Activated CD4-positive, alpha-beta T cell treated with anti-CD3 and anti-CD28 coated beads, Interleukin-2, Interleukin-4, amounts not matched to agents 100 ng/mL and 50 ng/mL, durations not matched to agents 16 hours and 8 hours (primary cell): ENCODE results near the gene ATL3.
"Not testable (repeated sequence)": the region's sequence is repeated elsewhere in the genome, so short reads cannot be mapped to it uniquely, and the experiment has no call there.

Experiments
- DNase-seq: peaks from one replicate; pipeline ENCODE4 v3.0.0-alpha.2; 2020; ENCODE audit warnings: low spot score

ATL3 gene

GRCh38 chr11:63619967-63620366, 51.2 kb downstream of the ATL3 start:
- no peak for DNase-seq

DNA sequence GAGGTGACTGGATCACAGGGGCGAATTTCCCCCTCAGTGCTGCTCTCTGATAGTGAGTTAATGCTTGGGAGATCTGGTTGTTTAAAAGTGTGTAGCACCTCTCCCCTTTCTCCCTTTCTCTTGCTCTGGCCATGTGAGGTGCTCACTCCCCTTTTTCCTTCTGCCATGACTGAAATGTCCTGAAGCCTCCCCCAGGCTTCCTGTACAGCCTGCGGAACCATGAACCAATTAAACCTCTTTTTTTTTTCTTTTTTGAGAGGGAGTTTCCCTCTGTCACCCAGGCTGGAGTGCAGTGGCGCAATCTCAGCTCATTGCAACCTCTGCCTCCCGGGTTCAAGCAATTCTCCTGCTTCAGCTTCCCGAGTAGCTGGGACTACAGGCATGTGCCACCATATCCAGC, 53.5 kb downstream of the ATL3 start:
- not testable (repeated sequence) for DNase-seq

DNA sequence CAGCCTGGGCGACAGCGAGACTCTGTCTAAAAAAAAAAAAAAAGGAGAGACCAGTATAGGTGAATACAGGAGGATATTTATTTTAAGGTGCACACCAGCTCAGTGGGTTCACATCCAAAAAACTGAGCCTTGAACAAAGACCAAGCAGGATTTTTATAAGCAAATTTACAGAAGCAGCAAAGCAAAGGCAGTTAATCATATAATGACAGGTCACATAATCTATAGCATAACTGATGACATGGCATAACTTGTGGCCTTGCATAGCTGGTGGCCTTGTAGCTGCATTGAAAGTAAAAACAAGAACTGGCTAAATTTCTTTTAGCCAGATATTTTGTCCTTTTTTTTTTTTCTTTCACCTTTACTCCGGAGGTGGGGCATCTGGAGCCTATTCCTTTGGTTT, 54.2 kb downstream of the ATL3 start:
- DNase-seq, result no peak

DNA sequence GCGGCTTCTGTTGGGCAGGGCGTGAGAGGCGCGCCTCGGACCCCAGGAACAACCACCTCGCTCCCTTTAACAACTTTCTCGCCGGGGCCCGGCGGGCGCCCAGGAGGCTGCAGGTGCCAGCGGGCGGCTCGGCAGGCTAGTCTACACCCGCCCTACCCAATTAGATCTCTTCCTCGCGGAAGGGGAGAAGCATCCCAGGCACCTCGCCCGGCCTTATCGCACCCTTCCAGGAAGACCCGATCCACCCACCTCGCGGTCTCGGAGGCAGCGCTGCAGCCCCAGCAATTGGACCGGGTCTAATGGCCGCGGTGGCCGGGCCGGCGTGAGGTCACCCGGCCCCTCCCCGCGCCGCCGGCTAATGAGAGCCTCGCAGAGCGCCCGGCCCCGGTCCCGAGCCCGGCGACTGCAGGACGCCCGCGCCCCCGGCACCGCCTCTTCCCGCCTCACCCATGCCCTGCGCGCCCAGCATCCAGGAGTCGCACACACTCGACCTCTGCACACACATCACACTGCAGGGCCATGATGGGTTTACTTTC, 57.0 kb downstream of the ATL3 start, which contains the start of gene PLAAT3:
Gene PLAAT3 (minus strand): TSS at position 298 of the 536 bp plus-strand sequence. CDS start 419 bp downstream, outside the sequence.
- peak; percentile 24 for DNase-seq

GRCh38 chr11:63613517-63614135, 57.5 kb downstream of the ATL3 start:
- no peak for DNase-seq

- no peak for DNase-seq
These were observed 59.0 kb downstream of the ATL3 start for GRCh38 chr11:63612181-63612580.

GRCh38 chr11:63611395-63611747, 59.8 kb downstream of the ATL3 start:
- DNase-seq, result no peak

GRCh38 chr11:63610604-63611394, 60.4 kb downstream of the ATL3 start:
- DNase-seq, result no peak

DNA sequence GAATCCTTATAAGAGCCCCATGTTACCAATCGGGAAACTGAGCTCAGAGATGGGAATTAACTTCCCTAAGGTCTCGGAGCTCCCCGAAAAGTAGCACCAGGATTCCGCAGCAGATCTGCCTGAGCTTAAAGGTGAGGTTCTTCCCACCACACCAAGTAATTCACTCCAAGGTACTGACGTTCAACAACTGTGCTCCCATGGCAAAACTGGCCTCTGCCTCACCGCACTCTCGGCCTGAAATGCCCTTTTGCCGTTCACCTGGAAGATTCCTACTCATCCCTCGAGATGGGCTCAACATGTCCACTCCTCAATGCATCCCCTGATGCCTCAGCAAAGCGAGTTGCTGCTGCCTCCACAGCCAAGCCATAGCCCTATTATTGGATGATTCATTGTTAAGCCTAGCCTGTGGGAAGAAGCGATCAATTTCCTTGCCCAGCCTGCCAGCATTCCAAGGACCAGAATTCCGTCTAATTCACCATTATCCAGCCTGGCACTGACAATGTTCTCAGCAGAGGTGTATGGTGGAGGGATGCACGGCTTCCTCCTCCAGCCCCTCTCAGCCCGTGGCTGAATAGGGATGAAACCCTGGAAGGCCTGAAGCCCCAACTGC, 61.1 kb downstream of the ATL3 start:
- no peak for DNase-seq

DNA sequence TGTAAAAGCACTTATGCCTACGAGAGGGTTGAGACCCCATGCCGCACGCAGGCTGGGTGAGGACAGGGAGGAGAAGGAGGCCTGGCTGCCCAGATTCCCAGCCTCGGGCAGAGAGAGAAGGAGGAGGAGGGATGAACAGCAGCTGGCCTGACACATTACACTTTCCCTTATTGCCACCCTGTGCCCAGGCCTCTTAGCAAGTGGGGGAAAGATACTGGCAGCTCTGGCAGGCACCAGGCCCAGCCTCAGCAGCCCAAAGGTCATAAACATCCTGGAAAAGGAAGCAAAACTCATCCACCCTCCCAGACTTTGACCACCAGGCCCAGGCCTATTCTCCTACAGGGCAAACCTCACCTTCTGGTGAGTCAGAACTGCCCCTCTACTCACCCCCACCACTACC, 61.6 kb downstream of the ATL3 start:
- no peak for DNase-seq

DNA sequence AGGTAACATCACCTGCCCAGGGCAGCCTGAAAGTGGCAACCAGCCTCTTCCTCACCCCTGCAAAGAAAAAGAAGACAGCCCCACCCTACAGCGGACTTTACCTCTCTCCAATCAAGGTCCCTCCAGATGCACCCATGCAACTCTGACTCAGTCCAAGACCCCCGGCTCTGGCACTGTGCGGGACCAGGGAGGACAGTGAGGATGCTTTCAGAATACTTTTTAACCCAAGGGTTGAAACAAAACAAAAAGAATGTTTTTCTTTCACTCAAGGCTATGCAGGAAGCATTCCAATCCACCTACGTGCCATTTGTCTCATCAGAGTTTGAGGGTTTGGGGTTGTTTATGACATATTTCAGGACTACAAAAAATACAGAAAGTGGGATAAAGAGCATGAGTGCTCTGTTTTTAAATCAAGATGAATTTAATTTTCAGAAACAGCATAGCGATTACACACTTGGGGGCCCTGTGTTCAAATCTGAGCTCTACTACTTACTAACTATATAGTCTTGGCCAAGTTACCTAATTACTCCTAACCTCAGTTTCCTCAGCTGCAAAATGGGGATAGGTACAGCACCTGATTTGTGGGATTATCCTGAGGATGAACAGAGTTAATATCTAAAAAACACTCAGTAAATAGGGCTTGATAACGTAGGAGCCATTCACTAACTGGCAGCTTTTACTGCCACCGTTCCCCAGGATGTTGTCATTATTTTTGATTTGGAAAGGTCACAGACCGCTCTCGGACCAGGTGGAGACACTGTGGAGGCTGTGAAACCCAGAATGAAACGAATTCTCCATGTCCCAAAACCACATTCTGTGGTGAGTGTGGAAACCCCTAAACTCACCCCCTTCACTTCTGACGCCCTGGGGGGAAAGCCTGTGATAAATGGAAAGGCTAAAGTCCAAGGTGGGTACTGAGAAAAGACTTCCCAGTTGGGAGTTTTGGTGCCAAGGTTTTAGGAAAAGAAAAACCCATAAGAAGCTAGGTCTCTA, 62.5 kb downstream of the ATL3 start:
- no peak for DNase-seq

GRCh38 chr11:63603180-63603518, 68.0 kb downstream of the ATL3 start:
- no peak for DNase-seq

- not testable (repeated sequence) for DNase-seq
These were observed 68.6 kb downstream of the ATL3 start for GRCh38 chr11:63602290-63603179.

DNA sequence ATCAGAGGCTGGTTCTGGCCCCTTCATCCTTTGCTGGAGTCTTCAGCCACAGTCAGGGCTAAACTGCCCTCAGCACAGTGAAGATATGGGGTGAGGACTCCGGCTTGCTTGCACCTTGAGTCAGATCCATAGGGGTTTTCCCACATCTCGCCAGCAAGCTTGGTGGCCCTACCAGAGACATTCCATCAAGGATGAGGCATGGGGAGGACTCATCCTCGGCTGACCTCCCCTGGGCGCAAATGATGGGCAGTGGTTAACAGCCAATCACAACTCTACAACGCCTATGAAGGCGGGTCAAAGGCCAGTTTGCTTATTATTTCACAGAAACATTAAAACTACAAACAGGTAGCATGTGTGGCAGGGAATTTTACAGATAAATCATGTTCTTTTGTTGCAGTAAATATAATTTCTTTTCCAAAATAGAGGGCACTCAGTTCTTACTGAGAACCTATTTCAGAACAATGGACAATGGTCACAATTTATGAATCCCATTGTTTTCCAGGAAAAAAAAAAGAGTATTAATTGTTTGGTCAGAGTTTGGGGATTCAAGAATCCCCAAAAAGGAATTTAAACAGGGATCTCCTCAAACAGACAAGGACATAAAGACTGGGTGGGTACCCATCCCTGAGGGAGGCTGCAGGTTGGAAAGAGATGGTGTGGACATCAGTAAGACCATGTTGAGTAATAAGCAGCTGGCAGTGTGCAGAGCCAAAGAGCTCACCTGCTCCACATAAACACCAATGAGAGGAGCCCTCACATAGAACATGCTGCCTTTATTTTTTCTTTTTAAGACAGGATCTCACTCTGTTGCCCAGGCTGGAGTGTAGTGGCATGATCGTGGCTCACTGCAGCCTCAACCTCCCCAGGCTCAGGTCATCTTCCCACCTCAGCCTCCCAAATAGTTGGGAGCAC, 71.7 kb downstream of the ATL3 start:
- no peak for DNase-seq

DNA sequence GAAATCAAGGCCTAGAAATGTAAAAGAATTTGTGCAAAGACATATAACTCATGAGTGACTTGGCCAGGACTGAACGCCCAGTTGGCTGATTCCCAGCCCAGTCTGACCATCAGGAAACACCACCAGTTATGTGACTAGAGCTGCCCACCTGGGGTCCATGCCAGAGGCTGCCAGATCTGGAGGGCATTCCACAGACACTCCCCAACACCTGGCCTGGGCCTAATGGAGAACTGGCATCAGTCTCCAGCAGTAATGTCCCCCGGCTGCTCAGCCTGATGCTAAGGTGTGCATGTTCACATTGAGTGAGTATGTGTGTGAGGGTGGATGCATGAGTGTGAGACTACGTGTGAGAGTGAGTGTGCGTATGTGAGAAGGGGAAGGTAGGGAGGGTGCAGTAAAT, 72.6 kb downstream of the ATL3 start:
- no peak for DNase-seq

GRCh38 chr11:63595296-63595695, 75.9 kb downstream of the ATL3 start:
- DNase-seq, result no peak

- no peak for DNase-seq
These were observed 78.2 kb downstream of the ATL3 start for GRCh38 chr11:63592975-63593395.

GRCh38 chr11:63590024-63590788, 81.0 kb downstream of the ATL3 start:
- DNase-seq, result no peak

DNA sequence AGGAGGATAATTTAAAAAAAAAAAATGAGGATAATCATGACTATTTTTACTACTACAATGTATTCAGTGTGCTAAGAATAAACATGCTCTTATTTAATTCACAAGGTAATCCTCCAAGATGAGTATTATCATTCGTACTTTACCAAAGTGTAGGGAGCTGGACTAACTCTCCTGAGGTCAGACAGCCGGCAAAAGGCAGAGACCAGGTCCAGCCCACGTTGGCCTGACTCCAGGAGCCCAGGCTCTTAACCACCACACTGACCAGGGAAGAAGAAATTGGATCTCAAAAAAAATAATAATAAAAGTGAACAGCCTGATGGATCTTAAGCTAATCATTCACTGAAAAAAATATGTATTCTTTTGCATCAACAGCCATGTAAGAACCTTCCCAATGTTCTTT, 82.2 kb downstream of the ATL3 start:
- no peak for DNase-seq
